ENCODE measurements around the gene SIL1. TPM values are rescaled to one million over a fixed set of nuclear protein-coding genes. Genes with fewer than 3 reads are reported as not detected.

SIL1 gene
- total and polyA plus RNA-seq, 9 of the 15 experiments (the other 6 are each of a cell fraction or from before 2014, with no cell fraction given): 1.3 to 30.5 (median 18.1) TPM

GRCh38 chr5:139105621-139106071, 92.5 kb downstream of the SIL1 start:
- Histone ChIP-seq H3K9me3 (replicated peaks; ENCODE audit: control insufficient read depth, insufficient read depth, low read depth, low read length) (no peaks in the 10 kb centered on the region), H3K27me3 (ENCODE audit: control insufficient read depth in 2 of 2, insufficient read depth in 2 of 2, low read length in 2 of 2) (no peaks in the 10 kb centered on the region), H3K9me1 (ENCODE audit: control insufficient read depth, insufficient read depth, low read length) (no peaks in the 10 kb centered on the region), H3K36me3 (ENCODE audit: control insufficient read depth, insufficient read depth, low read length) (no peaks in the 10 kb centered on the region; the same call in 2 of the 3 replicates), H3K4me3 (no peak overlapping the region), H2AFZ (ENCODE audit: low read depth, low read length) (no peak overlapping the region), H3K27ac (ENCODE audit: extremely low read depth, low read depth, low read length) (no peak overlapping the region), H3K4me2 (ENCODE audit: insufficient read depth, low read length) (no peak overlapping the region), H4K20me1 (replicated peaks; ENCODE audit: control insufficient read depth, insufficient read depth, low read length) (no peaks in the 10 kb centered on the region; the same call in 1 of the 2 replicates), H3K79me2 (ENCODE audit: control insufficient read depth, insufficient read depth, low read length) (no peaks in the 10 kb centered on the region), H3K4me1 (replicated peaks in 1 of 2; ENCODE audit: control insufficient read depth in 2 of 2, insufficient read depth in 2 of 2, low read length in 2 of 2) (peaks cover 2 to 3% of the 10 kb centered on the region in 2 experiments; a peak in 2 of 5 replicates), H3K9ac (ENCODE audit: insufficient read depth in 1 of 2, low read depth in 2 of 2, low read length in 2 of 2) (0 out of 4 replicates have a peak overlapping the region, but pooled peaks of 1 of the 2 experiments have one; percentile 14)
- no TSS peak for BruUV-seq (replicated peaks)
- DNase-seq (ENCODE audit: extremely low read depth in 1 of 4, low spot score in 3 of 4): no peak
- no peak for FAIRE-seq
- no peak for TF ChIP-seq NCOA6 (IDR thresholded peaks at IDR 0.05)
- no peak for TF ChIP-seq CREBBP (IDR thresholded peaks at IDR 0.05; ENCODE audit: low read depth, low read length)
- no peak for TF ChIP-seq MLLT1 (IDR thresholded peaks at IDR 0.05)
- no peak for TF ChIP-seq KLF13 (tag; IDR thresholded peaks at IDR 0.05; ENCODE audit: borderline replicate concordance, low read depth)
- in situ Hi-C loops (cut with MboI) (no loop called here), intact Hi-C loops (cut with micrococcal nuclease) (no loop called here)
- 65% methylated on average over 14 of the region's 15 CpGs for WGBS (ENCODE audit: insufficient coverage, low coverage, missing lambda C conversion rate)
- no peak for ATAC-seq
- ChIA-PET CTCF (ENCODE audit: low intra/inter-chr PET ratio) (no interaction called here), POLR2A (interaction anchor here (0.6 kb wide), 1 partner anchor 102 kb away, joined by 3 read pairs; no protein-coding TSS in a partner anchor)
